ENCODE data around the gene CSHL1. TPM values are rescaled to one million over a fixed set of nuclear protein-coding genes. Genes with fewer than 3 reads are reported as not detected.

The CSHL1 gene
- total RNA-seq, 1 experiment from 2014 or later, result not detected

DNA sequence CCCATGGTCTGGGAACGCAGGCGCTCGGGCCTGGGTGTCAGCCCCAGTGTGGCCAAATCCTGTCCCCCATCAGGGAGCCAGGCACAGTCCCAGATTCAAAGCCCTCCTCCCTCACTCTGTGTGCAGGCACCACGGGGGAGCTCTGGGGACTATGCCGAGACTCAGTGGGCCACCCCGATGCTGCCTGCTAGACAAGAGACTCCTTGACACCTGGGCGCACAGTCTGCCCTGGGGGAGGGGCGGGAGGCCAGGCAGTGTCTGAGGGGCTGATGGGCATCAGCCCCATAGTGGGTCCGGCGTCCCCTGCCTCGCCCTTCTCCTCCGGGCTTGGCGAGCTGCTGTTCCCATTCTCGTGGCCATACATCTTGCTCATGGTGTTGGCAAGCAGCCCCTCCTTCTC, 29.5 kb upstream of the CSHL1 start:
- CTCF ChIA-PET, result no interaction called here
- BruUV-seq (replicated peaks), result no TSS peak
- H3K9me2 ChIP-seq (ENCODE audit: insufficient read depth), result no peaks in the 10 kb centered on the region

GRCh38 chr17:63939884-63940283, 28.8 kb upstream of the CSHL1 start:
- Histone ChIP-seq H2AFZ (no peak overlapping the region), H3K4me1 (replicated peaks; ENCODE audit: insufficient read depth) (no peaks in the 10 kb centered on the region), H3K79me2 (ENCODE audit: low read depth) (no peaks in the 10 kb centered on the region), H3K9me3 (ENCODE audit: insufficient read depth, low read depth) (no peaks in the 10 kb centered on the region), H3K27me3 (ENCODE audit: insufficient read depth, low read depth) (peaks cover 9% of the 10 kb centered on the region), H3K9me2 (ENCODE audit: insufficient read depth) (no peaks in the 10 kb centered on the region), H4K20me1 (ENCODE audit: insufficient read depth) (no peaks in the 10 kb centered on the region), H3K4me2 (no peak overlapping the region), H3F3A (ENCODE audit: insufficient read depth, low read depth) (no peaks in the 10 kb centered on the region), H3K36me3 (ENCODE audit: low read depth) (no peaks in the 10 kb centered on the region), H3K4me3 (no peak overlapping the region), H3K27ac (no peak overlapping the region)
- intact Hi-C loops (cut with micrococcal nuclease; ENCODE audit: unreplicated experiment), result no loop called here
- no TSS peak for BruUV-seq (replicated peaks)
- ChIA-PET CTCF (no interaction called here), POLR2A (ENCODE audit: unreplicated experiment) (no interaction called here)
- no peak for DNase-seq
- TF ChIP-seq CTCF (conservative IDR thresholded peaks at IDR 0.05), result no peak
- TF ChIP-seq EZH2 (IDR thresholded peaks at IDR 0.05; ENCODE audit: low read depth), result no peak

More for the DNA sequence above, 29.5 kb upstream of the CSHL1 start:
- peaks cover 11% of the 10 kb centered on the region for H3K27me3 ChIP-seq (ENCODE audit: insufficient read depth, low read depth)
- TF ChIP-seq EZH2 (IDR thresholded peaks at IDR 0.05; ENCODE audit: low read depth) (no peak), CTCF (conservative IDR thresholded peaks at IDR 0.05) (no peak)
- H3K27ac ChIP-seq, result no peak overlapping the region
- no peak overlapping the region for H3K4me3 ChIP-seq
- no peaks in the 10 kb centered on the region for H3K36me3 ChIP-seq (ENCODE audit: low read depth)
- no peak overlapping the region for H2AFZ ChIP-seq
- no peak overlapping the region for H3K4me2 ChIP-seq
- intact Hi-C loops (cut with micrococcal nuclease; ENCODE audit: unreplicated experiment), result no loop called here
- H3F3A ChIP-seq (ENCODE audit: insufficient read depth, low read depth), result no peaks in the 10 kb centered on the region
- H4K20me1 ChIP-seq (ENCODE audit: insufficient read depth), result no peaks in the 10 kb centered on the region
- POLR2A ChIA-PET (ENCODE audit: unreplicated experiment), result no interaction called here
- H3K4me1 ChIP-seq (replicated peaks; ENCODE audit: insufficient read depth), result no peaks in the 10 kb centered on the region
- H3K79me2 ChIP-seq (ENCODE audit: low read depth), result no peaks in the 10 kb centered on the region
- DNase-seq, result no peak
- H3K9me3 ChIP-seq (ENCODE audit: insufficient read depth, low read depth), result no peaks in the 10 kb centered on the region

GRCh38 chr17:63939401-63939800, 28.3 kb upstream of the CSHL1 start:
- Histone ChIP-seq H2AFZ (no peak overlapping the region), H3K36me3 (ENCODE audit: low read depth) (no peaks in the 10 kb centered on the region), H3F3A (ENCODE audit: insufficient read depth, low read depth) (no peaks in the 10 kb centered on the region), H3K4me1 (replicated peaks; ENCODE audit: insufficient read depth) (no peaks in the 10 kb centered on the region), H3K27ac (no peak overlapping the region), H3K4me2 (no peak overlapping the region), H4K20me1 (ENCODE audit: insufficient read depth) (no peaks in the 10 kb centered on the region), H3K27me3 (ENCODE audit: insufficient read depth, low read depth) (peaks cover 9% of the 10 kb centered on the region; the same call in 1 of the 2 replicates), H3K9me2 (ENCODE audit: insufficient read depth) (no peaks in the 10 kb centered on the region), H3K79me2 (ENCODE audit: low read depth) (no peaks in the 10 kb centered on the region), H3K4me3 (no peak overlapping the region), H3K9me3 (ENCODE audit: insufficient read depth, low read depth) (no peaks in the 10 kb centered on the region)
- ChIA-PET CTCF (no interaction called here), POLR2A (ENCODE audit: unreplicated experiment) (no interaction called here)
- intact Hi-C loops (cut with micrococcal nuclease; ENCODE audit: unreplicated experiment), result no loop called here
- DNase-seq, result no peak
- no TSS peak for BruUV-seq (replicated peaks)
- no peak for TF ChIP-seq EZH2 (IDR thresholded peaks at IDR 0.05; ENCODE audit: low read depth)
- TF ChIP-seq CTCF (conservative IDR thresholded peaks at IDR 0.05), result no peak
